ENCODE data around the gene AGBL1.

Gene AGBL1

DNA sequence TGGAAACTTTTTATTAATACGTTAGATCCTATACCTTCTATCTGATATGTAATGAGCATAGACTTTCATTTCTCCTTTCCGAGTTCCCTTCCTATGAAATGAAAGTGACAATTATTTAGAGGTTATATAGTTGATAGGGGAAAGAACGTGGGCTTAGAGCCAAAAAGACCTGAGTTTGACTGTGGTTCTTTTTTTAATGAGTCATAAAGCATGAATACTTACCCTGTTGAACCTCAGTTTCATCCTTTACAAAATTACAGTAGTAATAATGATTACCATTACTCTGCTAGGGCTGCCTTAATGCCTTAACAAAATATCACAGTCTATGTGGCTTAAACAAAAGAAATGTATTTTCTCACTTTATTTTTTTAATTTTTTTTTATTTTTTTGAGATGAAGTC is 75.9 kb downstream of the AGBL1 start:
- Histone ChIP-seq H3K27ac (no peak overlapping the region), H3K4me3 (IDR thresholded peaks at IDR 0.05; ENCODE audit: insufficient read depth, low read depth, low read length) (no peak overlapping the region), H3K4me1 (ENCODE audit: low read depth, poor library complexity, severe bottlenecking) (no peaks in the 10 kb centered on the region), H3K79me2 (ENCODE audit: insufficient read depth, low read depth) (no peaks in the 10 kb centered on the region), H3K36me3 (ENCODE audit: insufficient read depth) (no peaks in the 10 kb centered on the region), H3K27me3 (ENCODE audit: insufficient read depth, low read depth) (no peaks in the 10 kb centered on the region), H3K9ac (no peak overlapping the region), H4K20me1 (ENCODE audit: insufficient read depth) (no peaks in the 10 kb centered on the region), H3K4me2 (no peak overlapping the region), H2AFZ (ENCODE audit: low read depth) (no peak overlapping the region)
- TF ChIP-seq, protein P1, sequence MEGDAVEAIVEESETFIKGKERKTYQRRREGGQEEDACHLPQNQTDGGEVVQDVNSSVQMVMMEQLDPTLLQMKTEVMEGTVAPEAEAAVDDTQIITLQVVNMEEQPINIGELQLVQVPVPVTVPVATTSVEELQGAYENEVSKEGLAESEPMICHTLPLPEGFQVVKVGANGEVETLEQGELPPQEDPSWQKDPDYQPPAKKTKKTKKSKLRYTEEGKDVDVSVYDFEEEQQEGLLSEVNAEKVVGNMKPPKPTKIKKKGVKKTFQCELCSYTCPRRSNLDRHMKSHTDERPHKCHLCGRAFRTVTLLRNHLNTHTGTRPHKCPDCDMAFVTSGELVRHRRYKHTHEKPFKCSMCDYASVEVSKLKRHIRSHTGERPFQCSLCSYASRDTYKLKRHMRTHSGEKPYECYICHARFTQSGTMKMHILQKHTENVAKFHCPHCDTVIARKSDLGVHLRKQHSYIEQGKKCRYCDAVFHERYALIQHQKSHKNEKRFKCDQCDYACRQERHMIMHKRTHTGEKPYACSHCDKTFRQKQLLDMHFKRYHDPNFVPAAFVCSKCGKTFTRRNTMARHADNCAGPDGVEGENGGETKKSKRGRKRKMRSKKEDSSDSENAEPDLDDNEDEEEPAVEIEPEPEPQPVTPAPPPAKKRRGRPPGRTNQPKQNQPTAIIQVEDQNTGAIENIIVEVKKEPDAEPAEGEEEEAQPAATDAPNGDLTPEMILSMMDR (conservative IDR thresholded peaks at IDR 0.05; ENCODE audit: low read depth, low read length) = no peak

DNA sequence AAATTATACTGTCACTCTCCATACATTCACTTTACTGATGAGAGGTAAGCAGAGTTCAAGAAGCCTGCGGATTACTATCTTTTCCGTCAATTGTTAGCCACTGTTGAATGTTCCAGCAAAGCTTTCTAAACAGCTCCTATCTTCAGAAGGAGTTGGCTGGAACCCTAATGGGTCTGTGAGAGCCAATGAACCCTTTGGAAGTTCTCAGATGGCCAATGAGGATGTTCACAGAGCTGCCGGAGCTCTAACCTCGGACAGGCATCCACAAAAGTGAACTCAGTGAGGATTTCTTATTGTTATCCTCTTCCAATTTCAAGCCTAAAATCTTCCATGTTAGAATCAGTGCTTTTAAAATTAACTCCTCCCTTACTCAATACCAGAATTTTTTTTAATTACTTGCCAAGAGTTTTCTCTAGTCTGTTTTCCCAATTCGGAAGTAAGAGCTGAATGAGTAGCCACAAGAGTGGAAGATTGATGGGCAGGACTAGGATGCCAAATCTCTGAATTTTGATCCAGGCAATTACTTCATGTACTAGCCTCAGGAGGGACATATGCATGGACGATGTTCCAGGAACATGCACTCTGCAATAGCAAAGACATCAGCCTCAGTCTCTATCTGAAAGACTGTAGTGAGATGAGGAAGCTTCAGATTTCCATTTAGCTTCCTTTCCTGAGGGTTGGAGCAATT is 78.1 kb downstream of the AGBL1 start:
- H3K4me3 ChIP-seq (IDR thresholded peaks at IDR 0.05; ENCODE audit: insufficient read depth, low read depth, low read length) = no peak overlapping the region
- H3K79me2 ChIP-seq (ENCODE audit: insufficient read depth, low read depth) = no peaks in the 10 kb centered on the region
- TF ChIP-seq, protein P1 (conservative IDR thresholded peaks at IDR 0.05; ENCODE audit: low read depth, low read length) = no peak
- H3K4me2 ChIP-seq = no peak overlapping the region
- H3K36me3 ChIP-seq (ENCODE audit: insufficient read depth) = no peaks in the 10 kb centered on the region
- no peak overlapping the region for H3K27ac ChIP-seq
- no peaks in the 10 kb centered on the region for H3K27me3 ChIP-seq (ENCODE audit: insufficient read depth, low read depth)
- no peak overlapping the region for H2AFZ ChIP-seq (ENCODE audit: low read depth)
- H3K4me1 ChIP-seq (ENCODE audit: low read depth, poor library complexity, severe bottlenecking) = no peaks in the 10 kb centered on the region
- no peaks in the 10 kb centered on the region for H4K20me1 ChIP-seq (ENCODE audit: insufficient read depth)
- H3K9ac ChIP-seq = no peak overlapping the region

DNA sequence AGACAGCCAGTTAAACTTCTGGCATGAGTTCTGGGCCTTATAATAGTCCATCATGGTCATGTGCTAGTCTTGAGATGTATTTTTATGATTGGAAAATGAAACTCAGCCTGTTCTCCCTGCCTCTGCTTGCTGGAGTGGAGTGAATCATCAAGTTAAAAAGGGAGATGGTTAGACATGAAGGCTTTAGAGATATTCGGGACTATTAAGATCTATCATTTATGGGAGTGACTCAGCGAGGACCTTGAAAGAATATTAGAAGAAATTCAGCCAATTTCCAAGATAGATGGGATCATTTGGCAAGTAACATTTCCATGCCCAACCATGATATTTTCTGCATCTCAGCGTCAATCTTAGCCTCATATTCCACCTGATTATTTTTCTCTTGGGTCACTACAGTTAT is 79.8 kb downstream of the AGBL1 start:
- no peak overlapping the region for H3K4me3 ChIP-seq (IDR thresholded peaks at IDR 0.05; ENCODE audit: insufficient read depth, low read depth, low read length)
- H3K9ac ChIP-seq = no peak overlapping the region
- no peaks in the 10 kb centered on the region for H3K79me2 ChIP-seq (ENCODE audit: insufficient read depth, low read depth)
- H3K27me3 ChIP-seq (ENCODE audit: insufficient read depth, low read depth) = no peaks in the 10 kb centered on the region
- H4K20me1 ChIP-seq (ENCODE audit: insufficient read depth) = no peaks in the 10 kb centered on the region
- no peak overlapping the region for H3K4me2 ChIP-seq
- H3K27ac ChIP-seq = no peak overlapping the region
- no peaks in the 10 kb centered on the region for H3K4me1 ChIP-seq (ENCODE audit: low read depth, poor library complexity, severe bottlenecking)
- no peaks in the 10 kb centered on the region for H3K36me3 ChIP-seq (ENCODE audit: insufficient read depth)
- TF ChIP-seq, protein P1 (conservative IDR thresholded peaks at IDR 0.05; ENCODE audit: low read depth, low read length) = no peak
- no peak overlapping the region for H2AFZ ChIP-seq (ENCODE audit: low read depth)

DNA sequence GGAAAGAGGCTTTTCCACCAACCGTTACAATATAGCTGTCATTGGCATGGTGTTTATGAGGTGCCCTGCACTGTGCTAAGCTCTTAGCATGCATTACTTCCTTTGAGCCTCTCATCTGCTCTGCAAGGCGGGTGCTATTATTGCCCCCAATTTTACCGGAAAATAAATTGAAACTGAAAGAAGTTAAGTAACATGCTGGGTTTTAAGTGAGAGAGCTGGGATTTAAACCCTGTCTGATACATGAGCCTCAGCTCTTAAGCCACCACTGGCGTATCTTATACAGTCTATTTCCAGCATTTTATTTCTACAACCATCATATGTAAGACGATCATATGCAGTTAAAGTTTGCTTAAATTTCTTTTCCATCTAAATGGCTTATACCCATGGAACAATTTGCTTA is 81.6 kb downstream of the AGBL1 start:
- Histone ChIP-seq H3K4me2 (no peak overlapping the region), H3K27me3 (ENCODE audit: insufficient read depth, low read depth) (no peaks in the 10 kb centered on the region)

More for the DNA sequence above, 81.6 kb downstream of the AGBL1 start:
- H2AFZ ChIP-seq (ENCODE audit: low read depth) = no peak overlapping the region
- no peaks in the 10 kb centered on the region for H3K36me3 ChIP-seq (ENCODE audit: insufficient read depth)
- no peaks in the 10 kb centered on the region for H3K79me2 ChIP-seq (ENCODE audit: insufficient read depth, low read depth)
- no peak overlapping the region for H3K27ac ChIP-seq
- no peak overlapping the region for H3K9ac ChIP-seq
- no peak overlapping the region for H3K4me3 ChIP-seq (IDR thresholded peaks at IDR 0.05; ENCODE audit: insufficient read depth, low read depth, low read length)
- no peaks in the 10 kb centered on the region for H4K20me1 ChIP-seq (ENCODE audit: insufficient read depth)
- TF ChIP-seq, protein P1 (conservative IDR thresholded peaks at IDR 0.05; ENCODE audit: low read depth, low read length) = no peak
- no peaks in the 10 kb centered on the region for H3K4me1 ChIP-seq (ENCODE audit: low read depth, poor library complexity, severe bottlenecking)
